HCT116 (cell line): ENCODE data around the gene SEC24B. TPM values are rescaled to one million over a fixed set of nuclear protein-coding genes. Genes with fewer than 3 reads are reported as not detected.

Experiments
- ATAC-seq: fragments of 200-7000 bp; cut with Tn5 transposase; 2 replicates; pipeline ENCODE4 v1.9.1; 2020; ENCODE audit warnings: mild to moderate bottlenecking, moderate library complexity
- BruUV-seq: library from RNA; stranded (reverse); fragments of 400-500 nt; replicated peaks from 2 replicates; lab custom pipeline; 2021; lab: Mats Ljungman, UMichigan
- CTCF ChIA-PET: fragments of 300-600 bp; sonication (Branson Sonifier 250); formaldehyde crosslinking; loops from one replicate; lab custom pipeline; 2021; ENCODE audit warnings: antibody characterized with exemption; lab: Charles Lee
- POLR2A ChIA-PET: fragments of 300-600, 350-600 bp; sonication (Branson Sonifier 250); formaldehyde crosslinking; loops from one replicate; lab custom pipeline; 2021; ENCODE audit warnings: antibody characterized with exemption; lab: Charles Lee
- RAD21 ChIA-PET, 2 experiments: fragments of 300-600 bp; sonication (Branson Sonifier 250); formaldehyde crosslinking; loops; one replicate each; lab custom pipeline; 2023; ENCODE audit warnings: low total read pairs in 2 of 2; ENCODE audit not compliant: uncharacterized antibody in 2 of 2, unreplicated experiment in 2 of 2, low non-redundant PET in 1 of 2; lab: Charles Lee
- DNase-seq: peaks from one replicate; pipeline ENCODE4 v3.0.0-alpha.2; 2010; ENCODE audit warnings: low read depth, low spot score
- H2AFZ ChIP-seq: fragments of 200-600 bp; shearing (Covaris generic), sonication (generic); 2 replicates; pipeline ENCODE4 v1.6.1; 2017; ENCODE audit warnings: low read depth, mixed run types, mixed read lengths, antibody characterized with exemption, low read length; ENCODE audit not compliant: poor library complexity, severe bottlenecking
- H3K27ac ChIP-seq: 2 replicates; pipeline ENCODE4 v1.5.1; 2012; ENCODE audit warnings: low read depth, low read length
- H3K27me3 ChIP-seq: fragments of 200-600 bp; sonication (generic); 2 replicates; pipeline ENCODE4 v1.6.1; 2016; ENCODE audit warnings: mixed run types, low read length, mixed read lengths; ENCODE audit not compliant: insufficient read depth
- H3K36me3 ChIP-seq, 2 experiments: fragments of 200-500 bp in 1 of 2; fragments of 200-600 bp in 1 of 2; sonication (Bioruptor generic) in 1 of 2; sonication (generic) in 1 of 2; 2 replicates each; pipeline versions ENCODE4 v1.5.1 to v1.6.1; 2014 to 2016; ENCODE audit warnings: low read length in 2 of 2, inconsistent platforms in 1 of 2, mixed read lengths in 1 of 2, mixed run types in 1 of 2; ENCODE audit not compliant: insufficient read depth in 2 of 2, control insufficient read depth in 1 of 2
- H3K4me1 ChIP-seq, 2 experiments: fragments of 200-600 bp in 1 of 2; sonication (generic) in 1 of 2; 2 replicates each; pipeline versions ENCODE4 v1.5.1 to v1.6.1; 2012 to 2017; ENCODE audit warnings: low read length in 2 of 2, inconsistent platforms in 1 of 2, mild to moderate bottlenecking in 1 of 2, mixed read lengths in 1 of 2, mixed run types in 1 of 2, moderate library complexity in 1 of 2; ENCODE audit not compliant: insufficient read depth in 2 of 2, control insufficient read depth in 1 of 2
- H3K4me2 ChIP-seq: fragments of 200-600 bp; sonication (generic); 2 replicates; pipeline ENCODE4 v1.6.1; 2017; ENCODE audit warnings: mixed run types, low read length, mixed read lengths
- H3K4me3 ChIP-seq, 2 experiments: fragments of 200-600 bp in 1 of 2; sonication (generic) in 1 of 2; replicated peaks in 1 of 2; 2 replicates each; pipeline ENCODE4 v1.5.1; 2011 to 2016; ENCODE audit warnings: low read length in 2 of 2, control low read depth in 1 of 2, low read depth in 1 of 2, mild to moderate bottlenecking in 1 of 2, mixed read lengths in 1 of 2, mixed run types in 1 of 2
- H3K79me2 ChIP-seq: fragments of 200-600 bp; sonication (generic); 2 replicates; pipeline ENCODE4 v1.6.1; 2017; ENCODE audit warnings: mild to moderate bottlenecking, mixed run types, low read length, moderate library complexity, mixed read lengths; ENCODE audit not compliant: insufficient read depth
- H3K9ac ChIP-seq: fragments of 200-600 bp; sonication (generic); 2 replicates; pipeline ENCODE4 v1.6.1; 2016; ENCODE audit warnings: low read length, mixed read lengths
- H3K9me2 ChIP-seq: fragments of 200-600 bp; sonication (generic), shearing (Covaris generic); 2 replicates; pipeline ENCODE4 v1.6.1; 2017; ENCODE audit warnings: mixed run types, mild to moderate bottlenecking, moderate library complexity; ENCODE audit not compliant: insufficient read depth
- H3K9me3 ChIP-seq, 2 experiments: fragments of 200-500 bp in 1 of 2; fragments of 200-600 bp in 1 of 2; sonication (Bioruptor generic) in 1 of 2; sonication (generic) in 1 of 2; 2 replicates each; pipeline ENCODE4 v1.6.1; 2014 to 2017; ENCODE audit warnings: low read length in 2 of 2, mixed read lengths in 2 of 2, inconsistent platforms in 1 of 2, low read depth in 1 of 2, mild to moderate bottlenecking in 1 of 2, mixed run types in 1 of 2, moderate library complexity in 1 of 2; ENCODE audit not compliant: control insufficient read depth in 1 of 2, insufficient read depth in 1 of 2
- H4K20me1 ChIP-seq: fragments of 200-600 bp; sonication (generic), shearing (Covaris generic); 2 replicates; pipeline ENCODE4 v1.6.1; 2017; ENCODE audit warnings: mixed run types, mild to moderate bottlenecking, moderate library complexity; ENCODE audit not compliant: insufficient read depth
- CEBPB ChIP-seq: IDR thresholded peaks from 2 replicates; pipeline ENCODE4 v1.6.1; 2012; ENCODE audit warnings: low read depth
- EGR1 ChIP-seq: IDR thresholded peaks from 2 replicates; pipeline ENCODE4 v1.6.1; 2012; ENCODE audit warnings: low read depth
- ELF1 ChIP-seq: IDR thresholded peaks from 2 replicates; pipeline ENCODE4 v1.6.1; 2012; ENCODE audit warnings: low read depth, borderline replicate concordance
- EZH2 ChIP-seq: fragments of 200-600 bp; sonication (generic); IDR thresholded peaks from 2 replicates; pipeline ENCODE4 v1.6.1; 2017; ENCODE audit warnings: antibody characterized with exemption, mixed run types
- EZH2phosphoT487 ChIP-seq: fragments of 200-600 bp; IDR thresholded peaks from 2 replicates; pipeline ENCODE4 v1.6.1; 2018; ENCODE audit warnings: antibody characterized with exemption, borderline replicate concordance
- FOSL1 ChIP-seq: IDR thresholded peaks from 2 replicates; pipeline ENCODE4 v1.6.1; 2012; ENCODE audit warnings: low read depth
- JUND ChIP-seq: IDR thresholded peaks from 2 replicates; pipeline ENCODE4 v1.6.1; 2012
- POLR2A ChIP-seq: IDR thresholded peaks from 2 replicates; pipeline ENCODE4 v1.7.0; 2011; ENCODE audit warnings: borderline replicate concordance; ENCODE audit not compliant: insufficient read depth, insufficient read length; ENCODE audit errors: extremely low read depth
- POLR2AphosphoS5 ChIP-seq: IDR thresholded peaks from 2 replicates; pipeline ENCODE4 v1.6.1; 2011; ENCODE audit warnings: mild to moderate bottlenecking, low read depth, low read length, moderate library complexity
- RAD21 ChIP-seq: IDR thresholded peaks from 2 replicates; pipeline ENCODE4 v1.6.1; 2012; ENCODE audit warnings: low read depth, mild to moderate bottlenecking
- SP1 ChIP-seq: IDR thresholded peaks from 2 replicates; pipeline ENCODE4 v1.6.1; 2012; ENCODE audit warnings: low read depth
- SRF ChIP-seq: IDR thresholded peaks from 2 replicates; pipeline ENCODE4 v1.6.1; 2012; ENCODE audit warnings: low read depth
- ZNF274 ChIP-seq: fragments of 200-500 bp; sonication (Bioruptor generic); IDR thresholded peaks from 2 replicates; pipeline ENCODE4 v1.6.1; 2014; ENCODE audit warnings: mild to moderate bottlenecking, low read depth, low read length, inconsistent platforms
- intact Hi-C: fragments of 100-400 bp; cut with micrococcal nuclease; formaldehyde crosslinking; loops from 2 replicates; pipeline ENCODE4 v1.10.0; 2022
- total RNA-seq: library from RNA; stranded (reverse); gene quantifications from one replicate; pipeline ENCODE4 v1.2.1, GENCODE V29; 2021; ENCODE audit not compliant: unreplicated experiment
- TF ChIP-seq, protein P1 (sequence below), 3 experiments: fragments of 200-600 bp in 1 of 3; sonication (generic) in 1 of 3; IDR thresholded peaks in 2 of 3; conservative IDR thresholded peaks in 1 of 3; 2 replicates each; pipeline ENCODE4 v1.5.1; 2012 to 2017; ENCODE audit warnings: low read depth in 2 of 3, low read length in 2 of 3, antibody characterized with exemption in 1 of 3, borderline replicate concordance in 1 of 3, control low read depth in 1 of 3, mild to moderate bottlenecking in 1 of 3, mixed read lengths in 1 of 3, mixed run types in 1 of 3, moderate library complexity in 1 of 3; ENCODE audit not compliant: insufficient read depth in 1 of 3
- TF ChIP-seq, protein P2 (sequence below): IDR thresholded peaks from 2 replicates; pipeline ENCODE4 v1.6.1; 2012

SEC24B gene
- total RNA-seq, 1 experiment from 2014 or later = 33.0 TPM

DNA sequence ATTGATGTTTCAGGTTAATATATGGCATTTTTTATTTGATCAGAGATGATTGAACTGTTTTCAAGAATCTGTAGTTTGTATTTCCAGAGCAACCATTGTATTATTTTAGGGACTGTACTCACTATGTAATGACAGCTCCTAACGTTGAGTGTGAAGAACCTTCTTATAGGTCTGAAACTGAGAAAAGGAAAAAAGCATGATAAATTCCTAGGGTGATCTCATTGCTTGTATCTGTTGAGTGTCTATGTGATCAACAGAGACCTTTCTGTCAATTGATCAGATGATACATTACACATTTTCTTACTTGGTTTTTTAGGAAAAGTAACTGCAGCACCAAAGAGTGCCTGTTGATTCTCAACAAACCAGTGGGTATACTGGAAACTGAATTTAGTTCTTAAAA, 40.2 kb downstream of the SEC24B start:
- TSS peak; percentile 22 for BruUV-seq

More for the DNA sequence above, 40.2 kb downstream of the SEC24B start:
- no peaks in the 10 kb centered on the region for H3K9me2 ChIP-seq
- ATAC-seq = no peak
- ChIA-PET RAD21 (no interaction called here), POLR2A (no interaction called here)
- H3K27ac ChIP-seq = no peak overlapping the region
- H3K9me3 ChIP-seq = no peaks in the 10 kb centered on the region
- no peak overlapping the region for H3K4me2 ChIP-seq
- peaks cover 0 to 19% of the 10 kb centered on the region in 2 experiments; a peak in 1 of 4 replicates for H3K4me1 ChIP-seq
- peaks cover 8% of the 10 kb centered on the region; the same call in 1 of the 2 replicates for H4K20me1 ChIP-seq
- no peaks in the 10 kb centered on the region for H3K27me3 ChIP-seq
- H3K4me3 ChIP-seq = no peak overlapping the region
- no peak overlapping the region for H3K9ac ChIP-seq
- TF ChIP-seq RAD21 = no peak
- TF ChIP-seq EGR1 = no peak
- TF ChIP-seq SRF = no peak
- TF ChIP-seq CEBPB = no peak
- no peak for TF ChIP-seq ELF1
- TF ChIP-seq JUND = no peak
- no peak for TF ChIP-seq POLR2A
- TF ChIP-seq, protein P1, sequence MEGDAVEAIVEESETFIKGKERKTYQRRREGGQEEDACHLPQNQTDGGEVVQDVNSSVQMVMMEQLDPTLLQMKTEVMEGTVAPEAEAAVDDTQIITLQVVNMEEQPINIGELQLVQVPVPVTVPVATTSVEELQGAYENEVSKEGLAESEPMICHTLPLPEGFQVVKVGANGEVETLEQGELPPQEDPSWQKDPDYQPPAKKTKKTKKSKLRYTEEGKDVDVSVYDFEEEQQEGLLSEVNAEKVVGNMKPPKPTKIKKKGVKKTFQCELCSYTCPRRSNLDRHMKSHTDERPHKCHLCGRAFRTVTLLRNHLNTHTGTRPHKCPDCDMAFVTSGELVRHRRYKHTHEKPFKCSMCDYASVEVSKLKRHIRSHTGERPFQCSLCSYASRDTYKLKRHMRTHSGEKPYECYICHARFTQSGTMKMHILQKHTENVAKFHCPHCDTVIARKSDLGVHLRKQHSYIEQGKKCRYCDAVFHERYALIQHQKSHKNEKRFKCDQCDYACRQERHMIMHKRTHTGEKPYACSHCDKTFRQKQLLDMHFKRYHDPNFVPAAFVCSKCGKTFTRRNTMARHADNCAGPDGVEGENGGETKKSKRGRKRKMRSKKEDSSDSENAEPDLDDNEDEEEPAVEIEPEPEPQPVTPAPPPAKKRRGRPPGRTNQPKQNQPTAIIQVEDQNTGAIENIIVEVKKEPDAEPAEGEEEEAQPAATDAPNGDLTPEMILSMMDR (IDR thresholded peaks at IDR 0.05 in 2 of 3, conservative IDR thresholded peaks at IDR 0.05 in 1 of 3; ENCODE audit: borderline replicate concordance in 1 of 3, insufficient read depth in 1 of 3, low read depth in 2 of 3, low read length in 2 of 3) = no peak
- TF ChIP-seq SP1 = no peak
- TF ChIP-seq FOSL1 = no peak
- TF ChIP-seq, protein P2, sequence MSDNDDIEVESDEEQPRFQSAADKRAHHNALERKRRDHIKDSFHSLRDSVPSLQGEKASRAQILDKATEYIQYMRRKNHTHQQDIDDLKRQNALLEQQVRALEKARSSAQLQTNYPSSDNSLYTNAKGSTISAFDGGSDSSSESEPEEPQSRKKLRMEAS = no peak
- no peak for TF ChIP-seq ZNF274
- no peak for TF ChIP-seq EZH2
- TF ChIP-seq POLR2AphosphoS5 = no peak
- no peak for TF ChIP-seq EZH2phosphoT487
- TF ChIP-seq, all 23 proteins: peak for 0
- Histone ChIP-seq H3K79me2 (peaks cover 96% of the 10 kb centered on the region), H2AFZ (no peak overlapping the region), H3K36me3 (peaks cover 14 to 16% of the 10 kb centered on the region in 2 experiments)
- no peak for DNase-seq
- CTCF ChIA-PET = no interaction called here
- intact Hi-C loops = no loop called here
